T-helper 2 cell (primary cell): ENCODE measurements around the gene LMNA.
"Not testable (repeated sequence)": the region's sequence is repeated elsewhere in the genome, so short reads cannot be mapped to it uniquely, and the experiment has no call there.

Experiments
- DNase-seq, 5 experiments: peaks; one replicate each; pipeline versions ENCODE4 v3.0.0 to v3.0.0-alpha.2; 2012 to 2022

Gene LMNA

DNA sequence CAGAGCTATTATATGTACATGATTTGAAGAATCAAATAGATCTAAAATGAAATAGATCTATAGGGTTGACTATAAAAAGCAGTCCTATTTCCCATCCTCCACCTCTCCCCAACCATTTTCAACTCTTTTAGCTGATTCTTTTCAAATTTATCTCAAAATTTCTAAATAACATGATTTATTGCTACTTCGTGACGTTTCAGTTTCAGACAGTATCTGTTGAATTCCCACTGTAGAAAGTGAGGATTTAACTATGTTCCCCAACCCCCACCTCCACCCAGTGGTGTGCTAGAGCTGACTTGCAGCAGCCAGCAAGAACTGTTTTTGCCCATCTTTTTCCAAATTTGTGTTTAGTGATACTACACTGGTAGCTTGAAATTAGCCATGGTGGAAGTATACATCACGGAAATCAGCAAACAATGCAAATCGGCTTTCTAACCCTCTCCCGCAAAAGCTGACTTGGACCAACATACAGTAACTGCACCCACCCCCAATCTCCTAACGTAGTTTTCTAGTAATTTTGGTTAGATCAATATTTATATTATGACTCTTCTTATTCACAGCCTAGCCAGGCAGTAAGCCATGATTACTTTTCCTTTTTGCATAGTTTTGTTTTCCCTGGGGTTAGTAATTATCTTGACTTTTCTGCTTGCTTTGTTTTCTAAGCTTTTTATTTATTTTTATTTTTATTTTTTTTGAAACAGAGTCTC is 49.8 kb downstream of the LMNA start:
- no peak for DNase-seq

DNA sequence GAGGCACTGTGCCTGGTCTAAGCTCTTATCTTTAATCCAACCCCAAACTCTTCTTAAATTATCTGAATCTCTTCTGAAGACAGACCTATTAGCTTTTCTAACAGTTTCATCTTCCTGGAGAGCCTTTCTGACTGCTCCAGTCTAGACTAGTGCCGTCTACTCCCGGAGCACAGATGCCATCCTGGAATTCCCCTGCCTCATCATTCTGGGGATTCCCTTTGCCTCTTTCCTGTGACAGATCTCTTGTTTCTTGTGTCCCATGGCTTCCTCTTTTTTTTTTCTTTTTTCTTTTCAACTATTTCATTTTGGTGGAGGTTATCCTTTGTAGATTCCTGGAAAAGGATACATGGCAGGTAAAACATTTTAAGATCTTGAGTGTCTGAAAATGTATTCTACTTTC is 50.6 kb downstream of the LMNA start:
- DNase-seq = no peak

DNA sequence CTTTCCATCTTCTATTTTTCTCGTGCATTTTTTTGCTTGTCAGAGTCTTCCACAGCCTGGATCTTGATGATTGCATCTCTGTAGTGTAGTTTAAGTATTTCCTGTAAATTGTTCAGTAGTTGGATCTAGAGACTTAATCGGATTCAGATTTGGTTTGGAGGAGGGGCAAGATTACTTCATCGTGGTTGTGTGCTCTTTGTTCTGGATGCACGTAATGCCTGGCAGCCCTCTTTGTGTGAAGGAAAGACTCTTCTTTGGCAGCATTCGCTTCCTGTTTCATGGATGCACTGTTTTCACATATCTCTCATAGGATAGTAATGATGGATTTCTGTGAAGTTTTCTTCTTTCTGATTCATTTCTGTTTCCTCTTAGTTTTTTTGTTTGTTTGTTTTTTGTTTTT is 53.0 kb downstream of the LMNA start:
- DNase-seq = no peak

DNA sequence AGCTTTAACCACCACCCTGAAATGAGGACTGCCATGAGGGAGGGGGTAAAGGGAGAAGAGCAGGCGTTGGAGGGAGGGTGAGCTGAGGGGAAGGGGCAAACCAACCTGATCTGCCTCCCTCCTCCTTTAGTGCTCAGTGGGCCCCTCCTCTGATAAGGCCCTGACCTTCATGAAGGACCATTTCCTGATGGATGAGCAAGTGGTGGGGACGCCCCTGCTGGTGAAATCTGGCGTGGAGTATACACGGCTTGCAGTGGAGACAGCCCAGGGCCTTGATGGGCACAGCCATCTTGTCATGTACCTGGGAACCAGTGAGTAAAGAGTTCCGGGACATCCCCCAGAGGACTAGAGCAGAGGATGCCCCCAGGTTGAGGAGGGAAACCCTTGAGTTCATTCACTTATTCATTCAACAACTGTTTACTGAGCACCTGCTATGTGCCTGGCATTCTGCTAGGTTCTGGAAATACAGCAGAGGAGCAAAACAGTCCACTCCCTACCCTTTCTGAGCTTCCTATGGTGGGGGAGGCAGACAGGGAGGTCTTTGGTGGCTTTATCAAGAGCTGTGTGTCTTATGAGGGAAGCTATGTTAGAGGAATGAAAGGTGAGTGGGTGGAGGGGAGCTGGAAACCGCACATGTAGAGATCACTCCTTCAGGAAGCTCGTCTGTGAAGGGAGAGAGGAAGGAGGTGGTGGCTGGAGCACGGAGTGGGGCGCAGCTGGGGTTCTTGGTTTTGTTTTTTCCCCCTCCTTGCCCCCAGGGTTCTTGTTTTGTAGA is 58.4 kb downstream of the LMNA start:
- no peak for DNase-seq

DNA sequence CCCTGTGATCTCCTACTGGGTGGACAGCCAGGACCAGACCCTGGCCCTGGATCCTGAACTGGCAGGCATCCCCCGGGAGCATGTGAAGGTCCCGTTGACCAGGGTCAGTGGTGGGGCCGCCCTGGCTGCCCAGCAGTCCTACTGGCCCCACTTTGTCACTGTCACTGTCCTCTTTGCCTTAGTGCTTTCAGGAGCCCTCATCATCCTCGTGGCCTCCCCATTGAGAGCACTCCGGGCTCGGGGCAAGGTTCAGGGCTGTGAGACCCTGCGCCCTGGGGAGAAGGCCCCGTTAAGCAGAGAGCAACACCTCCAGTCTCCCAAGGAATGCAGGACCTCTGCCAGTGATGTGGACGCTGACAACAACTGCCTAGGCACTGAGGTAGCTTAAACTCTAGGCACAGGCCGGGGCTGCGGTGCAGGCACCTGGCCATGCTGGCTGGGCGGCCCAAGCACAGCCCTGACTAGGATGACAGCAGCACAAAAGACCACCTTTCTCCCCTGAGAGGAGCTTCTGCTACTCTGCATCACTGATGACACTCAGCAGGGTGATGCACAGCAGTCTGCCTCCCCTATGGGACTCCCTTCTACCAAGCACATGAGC is 62.2 kb downstream of the LMNA start:
- no peak for DNase-seq

DNA sequence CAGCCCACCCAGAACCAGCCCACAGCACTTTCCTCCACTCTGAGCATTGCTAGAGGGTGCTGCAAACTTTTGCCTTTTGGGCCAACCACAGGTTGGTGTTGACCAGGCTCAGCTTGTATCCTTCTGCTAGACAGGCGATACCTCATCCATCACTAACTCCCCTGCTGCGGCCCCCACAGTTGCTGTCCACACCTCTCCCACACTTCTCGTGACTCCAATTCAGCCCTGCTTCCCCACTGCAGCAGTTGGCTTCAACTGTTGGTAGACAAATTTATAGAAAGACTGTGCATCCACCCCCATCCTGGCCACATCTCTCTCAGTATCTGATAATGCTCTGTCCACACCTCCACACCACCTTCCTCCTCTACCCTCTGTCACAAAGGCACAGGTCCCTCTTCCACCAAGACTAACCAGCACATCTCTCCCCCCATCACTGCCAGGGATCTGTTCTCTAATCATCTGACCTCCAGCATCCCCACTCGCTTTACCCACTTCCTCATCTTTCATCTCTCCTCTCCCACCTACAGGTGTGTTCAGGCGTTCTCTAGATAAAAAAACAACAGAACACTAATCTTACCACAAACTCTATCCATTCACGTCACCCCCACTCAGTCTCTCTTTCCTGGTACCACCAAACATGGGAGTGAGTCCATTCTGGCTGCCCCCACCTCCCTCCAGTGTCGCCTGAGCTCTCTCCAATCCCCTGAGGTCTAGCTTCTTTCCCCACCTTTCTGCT is 63.6 kb downstream of the LMNA start:
- no peak for DNase-seq

DNA sequence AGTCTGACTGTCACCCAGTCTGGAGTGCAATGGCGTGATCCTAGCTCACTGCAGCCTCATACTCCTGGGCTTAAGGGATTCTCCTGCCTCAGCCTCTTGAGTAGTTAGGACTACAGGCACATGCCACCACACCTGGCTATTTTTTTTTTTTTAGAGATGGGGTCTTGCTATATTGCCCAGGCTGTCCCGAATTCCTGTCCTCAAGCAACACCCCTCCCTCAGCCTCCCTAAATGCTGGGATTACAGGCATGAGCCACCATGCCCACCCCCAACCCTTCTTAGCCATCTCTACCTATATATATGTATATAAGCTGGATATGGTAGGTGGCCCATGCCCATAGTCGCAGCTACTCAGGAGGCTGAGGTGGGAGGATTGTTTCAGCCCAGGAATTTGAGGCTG is 66.0 kb downstream of the LMNA start:
- DNase-seq = no peak

DNA sequence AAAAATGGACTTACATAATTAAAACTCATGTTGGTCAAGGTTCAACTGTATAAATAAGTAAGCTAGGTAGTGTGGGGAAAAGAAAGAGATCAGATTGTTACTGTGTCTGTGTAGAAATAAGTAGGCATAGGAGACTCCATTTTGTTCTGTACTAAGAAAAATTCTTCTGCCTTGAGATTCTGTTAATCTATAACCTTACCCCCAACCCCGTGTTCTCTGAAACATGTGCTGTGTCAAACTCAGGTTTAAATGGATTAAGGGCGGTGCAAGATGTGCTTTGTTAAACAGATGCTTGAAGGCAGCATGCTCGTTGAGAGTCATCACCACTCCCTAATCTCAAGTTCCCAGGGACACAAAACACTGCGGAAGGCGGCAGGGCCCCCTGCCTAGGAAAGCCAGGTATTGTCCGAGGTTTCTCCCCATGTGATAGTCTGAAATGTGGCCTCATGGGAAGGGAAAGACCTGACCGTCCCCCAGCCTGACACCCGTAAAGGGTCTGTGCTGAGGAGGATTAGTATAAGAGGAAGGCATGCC is 66.9 kb downstream of the LMNA start:
- not testable (repeated sequence) for DNase-seq

DNA sequence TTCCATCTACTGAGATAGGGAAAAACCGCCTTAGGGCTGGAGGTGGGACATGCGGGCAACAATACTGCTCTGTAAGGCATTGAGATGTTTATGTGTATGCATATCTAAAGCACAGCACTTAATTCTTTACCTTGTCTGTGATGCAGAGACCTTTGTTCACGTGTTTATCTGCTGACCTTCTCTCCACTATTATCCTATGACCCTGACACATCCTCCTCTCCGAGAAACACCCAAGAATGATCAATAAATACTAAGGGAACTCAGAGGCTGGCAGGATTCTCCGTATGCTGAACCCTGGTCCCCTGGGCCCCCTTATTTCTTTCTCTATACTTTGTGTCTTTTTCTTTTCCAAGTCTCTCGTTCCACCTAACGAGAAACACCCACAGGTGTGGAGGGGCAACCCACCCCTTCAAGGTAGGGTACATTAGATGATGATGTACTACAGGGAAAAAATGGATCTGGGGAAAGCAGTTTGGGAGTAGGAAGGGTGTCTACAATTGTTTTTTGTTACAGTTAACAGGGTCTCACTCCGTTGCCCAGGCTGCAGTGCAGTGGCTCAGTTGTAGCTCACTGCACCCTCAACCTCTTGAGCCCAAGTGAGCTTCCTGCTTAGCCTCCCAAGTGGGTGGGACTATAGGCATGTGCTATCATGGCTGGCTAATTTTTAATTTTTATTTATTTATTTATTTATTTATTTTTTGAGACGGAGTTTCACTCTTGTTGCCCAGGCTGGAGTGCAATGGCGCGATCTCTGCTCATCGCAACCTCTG is 67.7 kb downstream of the LMNA start:
- not testable (repeated sequence) for DNase-seq

DNA sequence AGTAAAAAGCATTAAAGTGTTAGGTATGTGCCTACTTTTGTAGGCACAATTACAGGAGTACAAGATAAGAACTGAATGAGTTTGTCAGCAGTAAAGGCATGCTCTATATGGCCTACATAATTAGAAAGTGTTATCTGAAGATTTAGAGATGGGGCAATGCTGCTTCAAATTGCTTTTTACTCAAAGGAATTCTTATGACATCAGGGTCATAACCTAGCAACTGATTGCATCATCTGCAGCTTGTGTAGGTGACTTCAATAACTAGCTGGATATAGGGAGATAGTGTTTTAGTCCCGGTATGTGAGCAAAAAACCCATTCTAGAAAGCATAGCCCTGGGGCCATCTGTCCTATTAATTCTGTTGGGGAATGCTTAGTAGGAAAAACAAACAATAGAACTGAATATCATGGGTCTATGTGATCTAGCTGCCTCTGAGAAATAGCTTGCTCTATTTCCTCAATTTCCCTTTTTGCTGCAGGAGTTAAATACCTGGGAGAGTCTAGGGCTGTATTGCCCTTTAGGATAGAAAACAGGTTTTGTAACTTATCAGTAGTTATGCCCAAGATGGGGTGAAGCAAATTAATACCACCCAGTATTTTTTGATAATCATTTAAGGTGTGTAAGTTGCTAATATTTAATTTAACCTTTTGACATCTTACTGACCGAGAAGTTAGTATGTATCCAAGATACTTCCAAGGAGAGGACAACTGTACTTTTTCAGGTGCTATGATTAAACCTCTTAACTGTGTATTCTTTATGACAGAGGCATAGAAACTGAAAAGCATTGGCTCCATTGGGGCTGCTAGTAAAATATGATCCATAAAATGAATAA is 72.1 kb downstream of the LMNA start:
- not testable (repeated sequence) for DNase-seq
